Vagina (tissue), 2 donors: ENCODE data around the gene FBLN1. TPM values are rescaled to one million over a fixed set of nuclear protein-coding genes. Genes with fewer than 3 reads are reported as not detected.

ENCODE experiments used
- DNase-seq, 2 donors: peaks; one replicate each; pipeline ENCODE4 v3.0.0-alpha.2; 2017; ENCODE audit errors: extremely low spot score in 2 of 2
- H3K27ac ChIP-seq: fragments of 200-600 bp; sonication (generic); one replicate; pipeline ENCODE4 v1.5.1; 2019
- H3K27me3 ChIP-seq: fragments of 200-600 bp; sonication (generic); one replicate; pipeline ENCODE4 v1.5.1; 2019
- H3K36me3 ChIP-seq, 2 donors: fragments of 200-600 bp; sonication (generic); one replicate each; pipeline ENCODE4 v1.5.1; 2017 to 2019
- H3K4me1 ChIP-seq: fragments of 200-600 bp; sonication (generic); one replicate; pipeline ENCODE4 v1.5.1; 2019
- H3K4me3 ChIP-seq, 2 donors: fragments of 200-600 bp; sonication (generic); 1 replicate in 1 of 2; 2 replicates in 1 of 2; pipeline ENCODE4 v1.5.1; 2016 to 2019
- H3K9me3 ChIP-seq: fragments of 200-600 bp; sonication (generic); one replicate; pipeline ENCODE4 v1.5.1; 2019
- CTCF ChIP-seq, 3 experiments: fragments of 450-650 bp in 2 of 3; fragments of 200-600 bp in 1 of 3; sonication (generic) in 1 of 3; IDR thresholded peaks; one replicate each; pipeline ENCODE4 v1.5.1; 2017 to 2019; ENCODE audit warnings: antibody characterized with exemption in 3 of 3, mild to moderate bottlenecking in 2 of 3, moderate library complexity in 2 of 3
- POLR2A ChIP-seq, 2 donors: fragments of 450-650 bp; IDR thresholded peaks; one replicate each; pipeline ENCODE4 v1.6.1; 2017; ENCODE audit warnings: antibody characterized with exemption in 2 of 2, mild to moderate bottlenecking in 2 of 2, moderate library complexity in 2 of 2
- POLR2AphosphoS5 ChIP-seq, 2 donors: sonication (generic); formaldehyde crosslinking; IDR thresholded peaks; one replicate each; pipeline ENCODE4 v1.9.0; 2017; ENCODE audit warnings: antibody characterized with exemption in 2 of 2, mild to moderate bottlenecking in 2 of 2, low read depth in 1 of 2; ENCODE audit not compliant: insufficient read depth in 1 of 2
- intact Hi-C: fragments of 100-400 bp; cut with DNase I; formaldehyde crosslinking; loops from one replicate; pipeline ENCODE4 v1.15.1; 2023
- total RNA-seq: library from RNA; depleted of rRNA; stranded (reverse); fragments of >200 nt; gene quantifications from one replicate; pipeline ENCODE4 v1.2.3, GENCODE V29; 2016

Gene FBLN1
- total RNA-seq, 1 donor from 2014 or later: 1,019 TPM

DNA sequence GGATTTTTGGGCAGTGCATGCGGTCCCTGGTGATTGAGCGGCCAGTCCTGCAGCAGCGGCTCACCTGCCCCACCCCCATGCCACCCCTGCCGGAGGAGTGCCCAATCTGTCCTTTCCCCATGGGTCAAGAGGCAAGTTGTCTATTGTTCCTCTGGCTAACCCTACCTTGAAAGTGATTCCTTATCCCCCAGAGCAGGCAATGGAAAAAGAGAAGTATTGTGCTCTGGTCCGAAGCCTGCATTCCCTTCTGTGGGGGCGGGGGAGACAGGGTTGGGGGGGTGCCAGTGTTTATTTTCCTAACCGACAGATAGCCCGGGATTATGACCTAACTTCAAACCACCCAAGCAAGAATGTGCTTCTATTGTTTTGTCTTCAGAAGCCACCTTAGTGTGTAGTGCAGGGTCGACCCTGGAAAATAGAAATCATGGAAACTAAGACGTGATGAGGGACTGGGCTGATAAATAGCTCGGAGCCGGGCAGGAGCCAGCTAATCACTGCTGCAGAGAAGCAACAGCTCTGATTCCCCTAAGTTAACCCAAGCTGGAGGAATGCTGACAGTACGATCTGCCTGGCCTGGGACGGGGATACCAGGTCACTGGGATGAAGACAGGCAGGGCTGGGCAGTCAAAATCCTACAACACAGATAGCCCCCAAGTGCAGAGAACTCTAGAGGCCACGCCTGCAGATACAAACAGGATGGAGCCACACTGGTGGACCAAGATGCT is 130.3 kb downstream of the FBLN1 start:
- Histone ChIP-seq H3K4me3 (no peak overlapping the region), H3K27me3 (no peaks in the 10 kb centered on the region)
- no peak for DNase-seq

GRCh38 chr22:45636683-45637082 is 134.0 kb downstream of the FBLN1 start:
- Histone ChIP-seq H3K9me3 (no peaks in the 10 kb centered on the region), H3K27me3 (no peaks in the 10 kb centered on the region), H3K4me1 (peaks cover 21% of the 10 kb centered on the region), H3K36me3 (no peaks in the 10 kb centered on the region), H3K27ac (no peak overlapping the region), H3K4me3 (no peak overlapping the region)
- intact Hi-C loops: no loop called here
- DNase-seq: no peak
- TF ChIP-seq CTCF (IDR thresholded peaks at IDR 0.05): no peak
- no peak for TF ChIP-seq POLR2A (IDR thresholded peaks at IDR 0.05)
- no peak for TF ChIP-seq POLR2AphosphoS5 (IDR thresholded peaks at IDR 0.05; ENCODE audit: insufficient read depth in 1 of 2, low read depth in 1 of 2)

More for the DNA sequence above, 130.3 kb downstream of the FBLN1 start:
- Histone ChIP-seq H3K9me3 (no peaks in the 10 kb centered on the region), H3K36me3 (no peaks in the 10 kb centered on the region), H3K4me1 (peaks cover 2% of the 10 kb centered on the region), H3K27ac (no peak overlapping the region)
- intact Hi-C loops: no loop called here
- TF ChIP-seq POLR2A (IDR thresholded peaks at IDR 0.05) (no peak), POLR2AphosphoS5 (IDR thresholded peaks at IDR 0.05; ENCODE audit: insufficient read depth in 1 of 2, low read depth in 1 of 2) (no peak), CTCF (IDR thresholded peaks at IDR 0.05) (no peak)

DNA sequence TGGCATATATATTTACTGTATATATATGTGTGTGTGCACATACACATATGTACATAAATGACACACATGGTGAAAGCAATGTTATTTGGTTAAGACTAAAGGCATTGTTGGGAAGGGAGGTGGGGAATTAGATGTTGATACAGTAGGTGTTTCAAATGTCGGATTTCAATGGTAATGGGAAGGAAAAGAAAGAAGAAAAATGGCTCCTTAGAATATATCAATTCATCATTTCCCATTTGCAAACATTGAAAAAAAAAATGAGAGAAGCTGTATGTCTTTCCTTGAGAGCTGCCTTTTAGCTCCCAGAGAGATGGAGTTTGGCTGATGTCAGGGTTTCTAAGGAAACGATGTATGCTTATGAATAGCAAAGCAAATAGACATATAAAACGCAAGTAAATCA is 135.5 kb downstream of the FBLN1 start:
- Histone ChIP-seq H3K4me1 (peaks cover 21% of the 10 kb centered on the region), H3K36me3 (no peaks in the 10 kb centered on the region), H3K27ac (no peak overlapping the region), H3K4me3 (no peak overlapping the region), H3K27me3 (no peaks in the 10 kb centered on the region), H3K9me3 (no peaks in the 10 kb centered on the region)
- intact Hi-C loops: no loop called here
- DNase-seq: no peak
- TF ChIP-seq POLR2AphosphoS5 (IDR thresholded peaks at IDR 0.05; ENCODE audit: insufficient read depth in 1 of 2, low read depth in 1 of 2) (no peak), POLR2A (IDR thresholded peaks at IDR 0.05) (no peak), CTCF (IDR thresholded peaks at IDR 0.05) (no peak)

GRCh38 chr22:45638834-45639746 is 136.4 kb downstream of the FBLN1 start:
- peak in 1 of 2 donors; percentile 79 for TF ChIP-seq POLR2AphosphoS5 (IDR thresholded peaks at IDR 0.05; ENCODE audit: insufficient read depth in 1 of 2, low read depth in 1 of 2)
- TF ChIP-seq CTCF (IDR thresholded peaks at IDR 0.05): no peak
- Histone ChIP-seq H3K27ac (peak overlapping the region; percentile 54), H3K36me3 (no peaks in the 10 kb centered on the region), H3K4me1 (peaks cover 21% of the 10 kb centered on the region), H3K4me3 (no peak overlapping the region), H3K27me3 (no peaks in the 10 kb centered on the region), H3K9me3 (no peaks in the 10 kb centered on the region)
- peak in 1 of 2 donors; percentile 89 for DNase-seq
- intact Hi-C loops: no loop called here
